ENCODE results near the gene ENO3.
A peak's percentile ranks its signal among the peaks of the same experiment; 100 is the strongest.

Gene ENO3

DNA sequence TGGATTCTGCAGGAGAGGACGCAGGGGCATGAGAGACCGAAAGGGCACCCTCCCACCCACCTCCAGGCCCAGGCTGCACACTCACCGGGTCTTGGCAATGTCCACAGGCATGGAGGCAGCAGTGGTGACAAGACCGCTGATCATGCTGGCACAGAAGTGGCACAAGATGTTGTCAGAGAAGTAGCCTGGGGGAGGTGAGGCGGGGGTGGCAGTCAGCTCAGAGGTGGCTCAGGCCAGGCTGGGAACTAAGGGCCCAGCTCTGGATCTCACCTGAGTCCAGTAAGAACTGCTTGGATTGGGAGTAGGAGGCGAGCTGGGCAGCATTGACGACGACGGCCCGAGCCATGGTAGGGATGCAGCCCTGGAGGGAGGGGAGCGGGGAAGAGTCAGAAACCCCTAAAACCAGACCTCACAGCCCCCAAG lies 12.8 kb upstream of the ENO3 start:
- no peak for DNase-seq

DNA sequence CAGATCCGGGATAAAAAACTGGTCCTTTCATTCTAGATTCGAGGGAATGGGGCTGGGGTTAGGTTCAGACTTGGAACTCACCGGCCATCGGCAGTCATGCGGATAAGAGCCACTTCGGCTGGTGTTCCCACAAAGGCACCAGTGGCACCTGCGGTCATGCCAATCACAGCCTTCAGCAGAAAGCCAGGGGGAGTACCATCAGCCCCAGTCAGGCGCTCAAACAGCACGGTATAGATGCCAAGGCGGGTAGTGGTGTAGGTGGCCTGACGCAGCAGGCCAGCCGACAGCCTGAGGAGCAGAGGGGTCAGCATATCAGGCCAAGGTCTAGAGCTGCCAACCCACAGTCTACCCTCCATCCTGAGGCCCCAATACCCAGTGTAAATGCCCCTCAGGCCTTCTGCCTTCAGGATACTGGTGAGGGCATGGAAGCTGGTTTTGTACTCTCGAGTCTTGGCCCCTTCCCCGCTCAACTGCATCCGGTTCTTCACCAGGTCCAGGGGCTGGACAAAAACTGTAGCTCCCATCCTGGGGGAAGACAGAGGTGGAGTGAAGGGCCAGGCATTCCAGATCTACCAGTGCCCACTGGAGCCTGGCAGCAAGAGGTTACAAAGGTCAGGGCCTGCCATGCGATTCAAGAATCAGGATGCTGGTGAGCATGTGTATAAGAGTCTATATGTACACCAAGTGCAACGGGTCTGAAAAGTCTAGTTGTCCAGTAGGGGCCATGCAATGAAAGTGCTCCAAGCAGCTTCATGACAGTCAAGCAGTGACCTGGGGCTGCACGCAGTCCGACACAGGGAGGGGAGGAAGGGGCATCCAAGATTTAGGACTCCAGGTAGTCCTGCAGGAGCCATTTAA lies 12.0 kb upstream of the ENO3 start:
- no peak for DNase-seq

DNA sequence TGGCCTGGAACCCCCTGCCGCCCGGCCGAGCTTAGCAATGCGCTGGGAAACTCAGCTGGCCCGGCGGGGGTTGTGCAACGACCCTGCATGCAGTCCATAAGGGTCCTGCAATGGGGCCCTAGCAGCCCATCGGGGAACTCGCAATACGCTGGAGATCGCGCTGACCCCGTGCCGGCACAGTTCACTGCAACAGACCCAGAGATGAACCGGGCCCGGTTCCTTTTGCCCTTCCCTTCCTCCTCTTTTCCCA lies 11.4 kb upstream of the ENO3 start:
- no peak for DNase-seq

GRCh38 chr17:4939796-4940554 lies 10.9 kb upstream of the ENO3 start, which contains the start of the genes RNF167 and SLC25A11:
Gene RNF167 (plus strand): TSS chr17:4940268. CDS start chr17:4940910, 642 bp downstream.
Gene SLC25A11 (minus strand): TSS chr17:4940046. CDS start chr17:4939910, 136 bp downstream.
- DNase-seq = peak; percentile 97

DNA sequence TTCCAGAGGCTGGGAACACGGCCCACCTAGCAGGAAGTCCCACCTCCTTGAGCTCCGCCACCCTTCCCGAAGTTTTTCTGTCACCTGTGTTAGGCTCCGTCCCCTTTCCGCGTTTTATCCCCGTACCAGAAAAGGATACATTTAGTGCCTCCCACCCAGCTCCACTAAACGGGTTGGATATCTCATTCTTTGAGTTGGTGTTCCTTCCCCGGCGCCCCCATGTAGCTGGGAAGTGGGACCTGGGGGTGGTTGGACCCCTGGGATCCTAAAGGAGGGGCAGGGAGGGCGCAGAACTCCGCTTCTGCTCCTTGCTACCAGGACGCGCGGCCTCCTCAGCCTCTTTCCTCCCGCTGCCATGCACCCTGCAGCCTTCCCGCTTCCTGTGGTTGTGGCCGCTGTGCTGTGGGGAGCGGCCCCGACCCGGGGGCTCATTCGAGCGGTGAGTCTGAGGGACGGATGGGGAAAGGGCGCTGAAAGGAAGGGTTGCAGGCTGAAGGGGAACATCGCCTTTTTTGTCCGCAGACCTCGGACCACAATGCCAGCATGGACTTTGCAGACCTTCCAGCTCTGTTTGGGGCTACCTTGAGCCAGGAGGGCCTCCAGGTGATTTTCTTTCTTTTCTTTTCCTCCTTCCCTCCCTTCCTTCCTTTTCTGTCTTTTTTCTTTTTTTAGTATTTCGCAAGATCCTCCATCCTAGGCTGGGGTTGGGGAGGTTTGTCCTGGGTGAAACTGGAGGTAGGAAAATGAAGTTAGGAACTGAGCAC lies 10.2 kb upstream of the ENO3 start:
- no peak for DNase-seq

DNA sequence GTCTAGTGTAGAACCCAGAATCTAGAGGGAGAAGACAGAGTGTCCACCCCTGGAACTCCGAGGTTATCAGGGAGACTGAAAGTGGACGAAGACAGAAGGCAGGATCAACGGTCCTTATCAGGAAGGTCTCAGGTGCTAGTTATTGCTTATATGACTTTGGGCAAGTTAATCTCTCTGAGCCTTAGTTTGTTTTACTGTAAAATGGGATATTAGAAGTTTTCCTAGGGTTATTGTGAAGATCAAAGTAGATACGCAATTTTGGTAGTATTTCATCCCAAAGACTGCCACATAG lies 9.7 kb upstream of the ENO3 start:
- DNase-seq = no peak

GRCh38 chr17:4942760-4943508 lies 8.0 kb upstream of the ENO3 start:
- no peak for DNase-seq

DNA sequence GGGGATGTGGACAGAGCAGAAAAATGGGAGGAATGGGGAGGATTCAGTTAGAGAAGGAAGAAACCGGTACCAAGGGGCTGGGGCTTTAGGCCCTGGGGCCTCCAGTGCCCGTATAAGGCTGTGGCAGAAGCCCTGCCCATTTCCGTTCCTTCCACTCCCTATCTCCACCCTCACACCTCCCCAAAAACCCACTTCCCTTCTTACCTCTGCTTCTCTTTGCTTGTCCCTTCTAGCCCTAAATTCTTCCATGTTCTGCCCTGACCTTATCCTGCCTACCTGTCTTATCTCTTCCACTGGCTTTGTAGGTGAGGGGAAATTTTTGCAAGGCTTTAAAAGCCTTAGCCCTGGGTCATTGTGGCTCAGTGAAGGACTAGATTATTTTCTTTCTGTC lies 6.8 kb upstream of the ENO3 start:
- no peak for DNase-seq

- DNase-seq = no peak
These were observed 6.3 kb upstream of the ENO3 start for GRCh38 chr17:4944554-4945175.

DNA sequence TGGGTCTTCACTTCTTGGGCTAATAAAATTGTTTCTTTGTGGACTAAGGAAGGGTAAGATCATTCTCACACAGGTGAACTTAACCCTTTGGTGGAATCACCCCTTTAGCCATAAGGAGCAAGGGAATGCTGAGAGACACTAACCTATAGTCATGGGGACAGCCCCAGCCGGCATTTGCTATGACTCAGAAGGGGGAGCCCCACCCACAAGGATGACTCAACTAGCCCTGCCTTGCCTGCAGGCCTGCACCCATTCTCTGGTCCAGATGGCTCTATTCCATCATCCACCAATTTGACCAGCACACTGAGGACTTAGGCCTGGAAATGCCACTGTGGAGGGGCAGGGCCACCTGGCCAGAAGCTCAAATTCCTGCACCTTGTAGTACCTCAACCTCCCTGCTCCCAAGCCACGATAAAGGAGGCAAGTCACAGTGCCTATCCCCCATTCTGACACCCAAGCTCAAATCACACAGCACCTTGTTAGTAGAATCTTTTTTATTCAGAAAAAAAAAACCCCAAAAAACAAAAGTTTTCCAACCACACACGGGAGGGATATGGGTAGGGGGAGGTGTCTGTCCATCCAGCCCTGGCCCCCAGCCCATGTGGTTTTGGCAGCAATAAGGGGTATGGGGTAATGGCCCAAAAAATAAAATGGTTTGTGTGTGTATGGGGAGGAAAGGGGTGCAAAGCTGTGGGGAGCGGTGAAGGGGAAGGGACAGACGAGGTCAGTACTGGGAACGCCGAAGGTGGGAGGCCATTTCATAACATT lies 5.6 kb upstream of the ENO3 start:
- peak; percentile 70 for DNase-seq

GRCh38 chr17:4945944-4946280 lies 5.0 kb upstream of the ENO3 start:
- DNase-seq = no peak

DNA sequence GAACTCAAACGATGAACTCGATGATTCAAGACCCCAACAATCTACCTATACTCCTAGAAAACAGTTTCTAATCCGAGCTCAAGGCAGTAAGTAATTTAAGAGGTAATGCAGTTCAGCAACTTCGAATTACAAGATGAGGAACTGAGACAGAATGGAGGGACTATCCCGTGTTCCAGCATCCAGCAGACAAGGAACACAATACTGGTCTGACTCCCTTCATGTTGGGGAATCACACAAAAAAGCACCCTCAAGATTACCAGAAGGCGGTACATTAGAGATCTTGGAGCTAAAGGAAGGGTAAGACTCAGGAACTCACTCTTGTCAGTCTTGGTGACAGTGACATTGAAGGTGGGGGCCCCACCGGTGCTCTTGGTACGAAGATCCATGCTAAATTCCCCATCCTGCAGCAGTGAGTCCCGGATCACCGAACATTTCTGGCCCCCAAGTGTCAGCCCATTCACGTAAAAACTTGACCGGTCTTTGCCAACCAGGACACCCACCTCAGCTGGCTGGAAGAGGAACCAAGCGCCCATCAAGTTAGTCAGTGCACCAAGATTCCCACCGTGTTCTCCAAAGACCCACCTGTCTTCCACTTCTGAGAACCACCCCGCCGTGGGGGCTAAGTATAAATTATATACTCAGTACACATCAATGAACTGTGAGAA lies 4.5 kb upstream of the ENO3 start:
- no peak for DNase-seq

- DNase-seq = no peak
These were observed 3.9 kb upstream of the ENO3 start for GRCh38 chr17:4947010-4947410.

DNA sequence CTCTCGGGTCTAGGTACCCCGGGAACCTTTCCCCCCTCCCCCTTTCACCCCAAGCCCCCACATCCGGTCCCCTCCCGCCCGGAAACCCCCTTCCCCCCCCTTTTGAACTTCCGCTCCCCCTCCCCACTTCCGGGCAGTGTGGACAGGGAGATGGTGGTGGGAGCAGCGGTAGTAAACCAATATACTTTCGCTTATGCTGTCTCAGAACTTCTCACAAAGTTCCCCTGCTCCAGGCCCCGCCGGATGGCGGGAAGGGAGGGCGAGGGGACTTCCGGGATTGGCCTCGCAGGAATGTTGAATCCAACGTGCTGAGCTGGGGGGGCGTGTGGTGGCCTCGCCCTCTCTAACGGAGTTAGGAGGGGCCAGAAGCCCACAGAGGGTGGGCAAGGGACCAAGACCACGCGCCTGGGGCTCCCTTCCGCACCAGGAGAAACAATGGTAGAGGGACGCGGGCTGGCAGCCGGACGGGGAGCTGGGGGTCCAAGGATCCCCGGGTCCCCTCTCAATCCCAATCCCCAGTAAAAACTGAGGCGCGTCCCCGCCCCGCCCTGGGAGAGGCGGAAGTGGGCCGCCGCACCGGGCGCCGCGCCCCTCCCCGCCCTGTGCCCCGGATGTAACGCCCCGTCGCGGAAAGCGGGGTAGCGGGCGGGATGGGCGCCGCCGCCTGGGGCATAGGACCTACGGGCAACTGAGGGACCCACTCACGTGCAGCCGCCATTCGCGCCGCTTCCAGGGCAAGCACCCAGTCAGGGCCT lies 3.3 kb upstream of the ENO3 start:
- DNase-seq = no peak

DNA sequence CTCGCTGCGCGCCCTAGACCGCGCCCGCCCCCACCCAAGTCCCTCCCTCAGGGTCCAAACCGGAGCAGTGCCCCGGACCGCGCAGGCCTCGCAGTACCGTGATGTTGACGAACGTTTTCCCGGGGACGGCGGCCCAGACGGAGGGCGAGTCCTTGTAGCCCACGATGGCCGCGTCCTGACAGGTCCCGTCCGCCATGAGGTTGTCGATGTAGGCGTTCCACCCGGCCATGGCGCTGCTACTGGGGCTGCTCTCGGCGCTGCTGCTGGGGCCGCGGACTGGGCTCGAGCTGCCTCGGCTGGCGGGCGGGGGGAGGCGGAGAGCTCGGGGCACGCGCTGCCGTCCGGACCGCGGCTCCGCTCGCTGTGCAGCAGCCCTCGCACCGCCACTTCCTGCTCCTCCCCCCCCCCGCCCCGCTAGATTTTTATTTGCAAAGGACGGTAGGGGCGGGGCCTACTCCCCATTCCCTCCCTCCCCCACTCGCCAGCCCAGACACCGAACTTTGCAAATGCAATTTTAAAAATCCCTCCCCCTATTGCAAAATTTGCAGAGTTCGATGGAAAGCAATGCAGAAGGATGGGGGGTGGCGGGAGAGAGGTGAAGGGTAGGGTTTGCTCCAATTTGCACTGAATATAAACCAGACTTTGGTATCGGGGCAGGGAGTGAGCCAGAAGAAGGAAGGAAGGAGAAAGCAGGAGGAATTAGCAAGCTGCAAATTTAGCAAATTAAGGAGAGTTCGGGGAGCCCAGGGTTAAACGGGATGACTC lies 2.6 kb upstream of the ENO3 start, which contains the start of gene PFN1:
PFN1 (minus strand) TSS at position 365 of the 765 bp plus-strand sequence; CDS start at position 229, 136 bp downstream.
- peak; percentile 70 for DNase-seq

- peak; percentile 77 for DNase-seq
These were observed 2.0 kb upstream of the ENO3 start for GRCh38 chr17:4948931-4949320.

- peak; percentile 60 for DNase-seq
These were observed 1.4 kb upstream of the ENO3 start for GRCh38 chr17:4949321-4950074.

DNA sequence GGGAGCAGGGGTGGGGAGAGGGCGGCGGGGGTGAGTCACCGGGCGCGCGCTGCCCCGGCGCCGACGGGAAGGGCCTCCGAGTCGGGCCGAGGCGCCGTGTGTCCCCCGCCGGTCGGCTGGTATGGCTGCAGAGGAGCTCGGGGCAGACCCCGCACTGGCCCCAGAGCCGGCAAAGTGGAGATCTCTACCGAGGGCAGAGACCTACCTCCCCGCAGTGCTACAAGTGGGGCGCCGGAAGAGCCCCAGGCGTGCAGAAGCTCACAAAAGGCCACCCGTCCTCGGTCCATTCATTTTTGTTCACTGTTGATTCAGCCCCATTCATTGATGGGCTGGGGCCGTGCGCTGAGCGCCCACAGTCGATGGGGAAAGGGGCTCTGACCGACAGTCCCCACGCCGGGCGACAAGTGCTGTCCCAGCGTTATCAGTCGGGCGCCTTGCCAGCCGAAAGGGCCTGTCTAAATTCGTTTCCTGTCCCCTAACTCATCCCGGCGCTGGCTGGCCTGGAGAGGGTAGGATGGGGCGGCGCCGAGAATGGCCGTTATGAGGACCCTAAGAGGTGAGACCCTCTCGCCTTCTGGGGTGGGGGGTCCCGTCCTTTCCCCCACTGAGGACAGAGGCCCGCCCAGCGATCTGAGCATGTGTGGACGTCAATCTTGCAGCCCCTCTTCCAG lies 709 bp upstream of the ENO3 start:
- DNase-seq = no peak
